GM12878 (cell line): Measurements from ENCODE around the gene NLRC5. TPM values are rescaled to one million over a fixed set of nuclear protein-coding genes. Genes with fewer than 3 reads are reported as not detected.

Experiments
- ATAC-seq: fragments of 200-7000 bp; cut with Tn5 transposase; 3 replicates; pipeline ENCODE4 v1.9.1; 2020; ENCODE audit warnings: mild to moderate bottlenecking, moderate library complexity
- BruUV-seq: library from RNA; stranded (reverse); fragments of 400-500 nt; replicated peaks from 2 replicates; lab custom pipeline; 2021; lab: Mats Ljungman, UMichigan
- CTCF ChIA-PET: fragments of 300-600 bp; sonication (Branson Sonifier 250); formaldehyde crosslinking; extraction: SDS; loops from one replicate; lab custom pipeline; 2021; ENCODE audit warnings: inconsistent platforms; lab: Yijun Ruan, JAX
- POLR2A ChIA-PET: fragments of 350-600 bp; formaldehyde crosslinking; extraction: SDS; loops from one replicate; lab custom pipeline; 2021; ENCODE audit warnings: inconsistent platforms; lab: Charles Lee
- RAD21 ChIA-PET: fragments of 300-600 bp; sonication (Branson Sonifier 250); formaldehyde crosslinking; loops from one replicate; lab custom pipeline; 2023; ENCODE audit warnings: antibody characterized with exemption; ENCODE audit not compliant: unreplicated experiment; lab: Charles Lee
- SMC1A ChIA-PET: fragments of 300-600 bp; sonication (Branson Sonifier 250); formaldehyde crosslinking; loops from one replicate; lab custom pipeline; 2023; ENCODE audit not compliant: unreplicated experiment, uncharacterized antibody; lab: Charles Lee
- DNase-seq: peaks from one replicate; pipeline ENCODE4 v3.0.0-alpha.2; 2011; ENCODE audit warnings: low read depth, low spot score
- FAIRE-seq: peaks from 3 replicates; lab custom pipeline; 2011; peaks lifted over from hg19 to GRCh38; lab: Jason Lieb, UNC
- H2AFZ ChIP-seq: 2 replicates; pipeline ENCODE4 v1.6.0; 2011; ENCODE audit warnings: low read depth, low read length, control low read depth; ENCODE audit not compliant: control insufficient read depth
- H3K27ac ChIP-seq: 2 replicates; pipeline ENCODE4 v1.5.1; 2011; ENCODE audit warnings: control low read depth; ENCODE audit not compliant: control insufficient read depth, insufficient read depth
- H3K27me3 ChIP-seq, 2 experiments: replicated peaks in 1 of 2; 2 replicates each; pipeline versions ENCODE4 v1.6.0 to v1.6.1; 2011; ENCODE audit warnings: low read length in 1 of 2; ENCODE audit not compliant: control insufficient read depth in 2 of 2, insufficient read depth in 2 of 2
- H3K36me3 ChIP-seq, 2 experiments: 2 replicates each; pipeline ENCODE4 v1.5.1; 2011; ENCODE audit warnings: low read length in 1 of 2; ENCODE audit not compliant: control insufficient read depth in 2 of 2, insufficient read depth in 2 of 2
- H3K4me1 ChIP-seq: 2 replicates; pipeline ENCODE4 v1.6.1; 2011; ENCODE audit warnings: mild to moderate bottlenecking, low read length, moderate library complexity, mixed read lengths; ENCODE audit not compliant: control insufficient read depth, insufficient read depth
- H3K4me2 ChIP-seq: 2 replicates; pipeline ENCODE4 v1.6.0; 2011; ENCODE audit warnings: control low read depth; ENCODE audit not compliant: control insufficient read depth, insufficient read depth
- H3K4me3 ChIP-seq: fragments of 200-600 bp; sonication (generic); 2 replicates; pipeline ENCODE4 v1.5.1; 2016
- H3K79me2 ChIP-seq: 2 replicates; pipeline ENCODE4 v1.6.0; 2011; ENCODE audit warnings: low read length; ENCODE audit not compliant: control insufficient read depth, insufficient read depth
- H3K9ac ChIP-seq: 2 replicates; pipeline ENCODE4 v1.8.0; 2011; ENCODE audit warnings: low read length, control low read depth, mixed read lengths; ENCODE audit not compliant: control insufficient read depth, insufficient read depth
- H3K9me3 ChIP-seq: replicated peaks from 3 replicates; pipeline ENCODE4 v1.5.1; 2011; ENCODE audit warnings: mild to moderate bottlenecking, low read length; ENCODE audit not compliant: control insufficient read depth, insufficient read depth
- H4K20me1 ChIP-seq: 2 replicates; pipeline ENCODE4 v1.6.0; 2011; ENCODE audit not compliant: control insufficient read depth, insufficient read depth
- IKZF1 ChIP-seq: fragments of 450-650 bp; conservative IDR thresholded peaks from 2 replicates; pipeline ENCODE4 v1.6.1; 2017; ENCODE audit warnings: antibody characterized with exemption, mild to moderate bottlenecking
- KLF5 ChIP-seq: fragments of 450-650 bp; IDR thresholded peaks from 2 replicates; pipeline ENCODE4 v1.6.1; 2014; ENCODE audit warnings: mild to moderate bottlenecking; ENCODE audit not compliant: partially characterized antibody
- LARP7 ChIP-seq: fragments of 450-650 bp; IDR thresholded peaks from 2 replicates; pipeline ENCODE4 v1.6.1; 2017; ENCODE audit warnings: mild to moderate bottlenecking
- MAX ChIP-seq: IDR thresholded peaks from 2 replicates; pipeline ENCODE4 v1.6.1; 2012; ENCODE audit warnings: low read depth, low read length, improper control_type of control experiment
- MEF2A ChIP-seq: IDR thresholded peaks from 2 replicates; pipeline ENCODE4 v1.6.1; 2011; ENCODE audit warnings: low read depth, mild to moderate bottlenecking, low read length, moderate library complexity; ENCODE audit not compliant: insufficient read depth
- MXI1 ChIP-seq: fragments of 150-350 bp; IDR thresholded peaks from 2 replicates; pipeline ENCODE4 v1.6.1; 2011; ENCODE audit warnings: low read depth, mild to moderate bottlenecking, inconsistent platforms, low read length, improper control_type of control experiment
- MYC ChIP-seq: IDR thresholded peaks from 2 replicates; pipeline ENCODE4 v1.6.1; 2011; ENCODE audit warnings: mild to moderate bottlenecking, low read length, moderate library complexity, inconsistent platforms; ENCODE audit not compliant: insufficient read depth, insufficient replicate concordance, insufficient read length, severe bottlenecking
- PAX8 ChIP-seq: fragments of 450-650 bp; IDR thresholded peaks from 2 replicates; pipeline ENCODE4 v1.6.1; 2017; ENCODE audit warnings: mild to moderate bottlenecking, moderate library complexity
- PML ChIP-seq: IDR thresholded peaks from 2 replicates; pipeline ENCODE4 v1.6.1; 2012; ENCODE audit warnings: low read length, inconsistent platforms
- POU2F2 ChIP-seq: IDR thresholded peaks from 3 replicates; pipeline ENCODE4 v1.6.1; 2011; ENCODE audit warnings: low read depth, mild to moderate bottlenecking, low read length, borderline replicate concordance
- SKIL ChIP-seq: fragments of 450-650 bp; IDR thresholded peaks from 2 replicates; pipeline ENCODE4 v1.6.1; 2017; ENCODE audit warnings: mild to moderate bottlenecking, low read depth, inconsistent platforms; ENCODE audit not compliant: poor library complexity, severe bottlenecking
- SMARCA5 ChIP-seq: fragments of 450-650 bp; IDR thresholded peaks from 2 replicates; pipeline ENCODE4 v1.6.1; 2017; ENCODE audit warnings: mild to moderate bottlenecking
- SP1 ChIP-seq: IDR thresholded peaks from one replicate; pipeline ENCODE4 v1.6.1; 2011; ENCODE audit warnings: low read depth, low read length
- SPI1 ChIP-seq: IDR thresholded peaks from 2 replicates; pipeline ENCODE4 v1.6.1; 2011; ENCODE audit warnings: low read depth, mild to moderate bottlenecking, low read length, moderate library complexity, borderline replicate concordance; ENCODE audit not compliant: insufficient read depth
- TAF1 ChIP-seq: IDR thresholded peaks from 2 replicates; pipeline ENCODE4 v1.6.1; 2011; ENCODE audit warnings: mild to moderate bottlenecking, low read depth, low read length, borderline replicate concordance
- TARDBP ChIP-seq: IDR thresholded peaks from 2 replicates; pipeline ENCODE4 v1.6.1; 2016; ENCODE audit warnings: borderline replicate concordance
- TCF3 ChIP-seq: IDR thresholded peaks from 2 replicates; pipeline ENCODE4 v1.6.1; 2012; ENCODE audit warnings: low read depth, mild to moderate bottlenecking, low read length, borderline replicate concordance; ENCODE audit not compliant: insufficient read depth
- ZNF24 ChIP-seq: fragments of 450-650 bp; IDR thresholded peaks from 2 replicates; pipeline ENCODE4 v1.6.1; 2017; ENCODE audit warnings: antibody characterized with exemption, mild to moderate bottlenecking
- WGBS: methylation state at CpG from one replicate; pipeline ENCODE4 v1.1.6; 2016; ENCODE audit warnings: low lambda C conversion rate; ENCODE audit not compliant: insufficient replicate concordance, insufficient coverage; ENCODE audit errors: missing lambda C conversion rate; 5-methylcytosine and 5-hydroxymethylcytosine counted together
- in situ Hi-C: fragments of 300-500 bp; cut with MboI; formaldehyde crosslinking; loops from 9 replicates; pipeline ENCODE4 v1.14.3; 2018; ENCODE audit warnings: mixed read lengths
- intact Hi-C: fragments of 100-400 bp; cut with micrococcal nuclease; formaldehyde crosslinking; loops from one replicate; pipeline ENCODE4 v1.14.2; 2022; ENCODE audit not compliant: unreplicated experiment
- polyA plus RNA-seq, 11 experiments: library from polyadenylated mRNA; depleted of rRNA in 4 of 11; unstranded in 6 of 11; stranded (reverse) in 5 of 11; fragments of >200 nt; fragmentation: Nextera tagmentation in 4 of 11; fragmentation: Illumina TruSeq in 1 of 11; extraction: Ambion mirVana in 4 of 11; extraction: Trizol in 1 of 11; gene quantifications; 1 replicate in 1 of 11; 2 replicates in 10 of 11; pipeline versions ENCODE4 v1.2.1 to v1.2.3, GENCODE V29; 2011 to 2016; ENCODE audit warnings: inconsistent platforms in 2 of 11, missing spikeins in 2 of 11, low read depth in 1 of 11
- total RNA-seq, 4 experiments: library from RNA; depleted of rRNA in 3 of 4; stranded (reverse); fragments of >200 nt in 3 of 4; fragmentation: Illumina TruSeq in 1 of 4; extraction: Trizol in 1 of 4; gene quantifications; 2 replicates each; pipeline versions ENCODE4 v1.2.1 to v1.2.3, GENCODE V29; 2013 to 2021

NLRC5 gene
- total and polyA plus RNA-seq, 10 of the 15 experiments (the other 5 are each of a cell fraction or from before 2014, with no cell fraction given): 13.1 to 105 (median 57.3) TPM

- Histone ChIP-seq H3K9me3 (no peaks in the 10 kb centered on the region), H3K4me1 (peaks cover 7% of the 10 kb centered on the region), H3K27ac (no peak overlapping the region), H3K79me2 (no peaks in the 10 kb centered on the region), H3K9ac (no peak overlapping the region), H3K36me3 (no peaks in the 10 kb centered on the region), H3K4me3 (no peak overlapping the region), H2AFZ (peak overlapping the region; percentile 60), H3K27me3 (no peaks in the 10 kb centered on the region), H4K20me1 (no peaks in the 10 kb centered on the region), H3K4me2 (no peak overlapping the region)
- in situ Hi-C loops (loop anchor here (5.0 kb wide), 1 partner anchor 208 kb away; no protein-coding TSS in a partner anchor), intact Hi-C loops (loop anchor here (1.0 to 5.0 kb wide), 5 partner anchors 33 to 204 kb away; no protein-coding TSS in a partner anchor)
- peak; percentile 83 for FAIRE-seq
- no TSS peak for BruUV-seq
- RAD21 ChIA-PET: interaction anchor here (0.6 to 16.8 kb wide), 28 partner anchors 9 to 171 kb away, joined by 3 to 376 read pairs (median 4); partner anchors contain the start of gene NLRC5
- SMC1A ChIA-PET: interaction anchor here (0.6 to 31.6 kb wide), 27 partner anchors 9 to 202 kb away, joined by 3 to 604 read pairs (median 5); partner anchors contain the start of gene NLRC5
- CTCF ChIA-PET: interaction anchor here (0.6 to 17.5 kb wide), 54 partner anchors 12 to 447 kb away, joined by 3 to 420 read pairs (median 6); partner anchors contain the start of genes CPNE2, HERPUD1, NLRC5 and SLC12A3
- DNase-seq: no peak
- WGBS: 30% methylated on average over 30 of the region's 30 CpGs
- peak; percentile 92 for ATAC-seq
- POLR2A ChIA-PET: interaction anchor here (0.7 to 17.6 kb wide), 7 partner anchors 12 to 127 kb away, joined by 3 to 343 read pairs (median 3); partner anchors contain the start of genes CPNE2 and NLRC5
- no peak for TF ChIP-seq PML
- no peak for TF ChIP-seq PAX8
- TF ChIP-seq MAX: 0 out of 2 replicates have a peak, but pooled peaks have one; percentile 24
- peak; percentile 31; the same call in 1 of the 2 replicates for TF ChIP-seq ZNF24
- TF ChIP-seq SPI1: no peak
- TF ChIP-seq KLF5: peak; percentile 23
- no peak for TF ChIP-seq MYC
- peak; percentile 50; the same call in 1 of the 2 replicates for TF ChIP-seq MXI1
- TF ChIP-seq TCF3: peak; percentile 37; the same call in 1 of the 2 replicates
- peak; percentile 43 for TF ChIP-seq SP1
- TF ChIP-seq TAF1: 0 out of 2 replicates have a peak, but pooled peaks have one; percentile 24
- peak; percentile 99 for TF ChIP-seq SMARCA5
- peak; percentile 85 for TF ChIP-seq LARP7
- TF ChIP-seq IKZF1: peak; percentile 63; the same call in 1 of the 2 replicates
- 0 out of 2 replicates have a peak, but pooled peaks have one; percentile 53 for TF ChIP-seq MEF2A
- TF ChIP-seq SKIL: peak; percentile 57
- TF ChIP-seq POU2F2: 0 out of 3 replicates have a peak, but pooled peaks have one; percentile 23
- TF ChIP-seq TARDBP: 0 out of 2 replicates have a peak, but pooled peaks have one; percentile 45
These were observed 24.9 kb upstream of the NLRC5 start for GRCh38 chr16:56964243-56965148.
